Activated CD4-positive, alpha-beta T cell treated with anti-CD3 and anti-CD28 coated beads, Interleukin-10, Interleukin-2, amounts not matched to agents 100 ng/mL and 50 ng/mL, durations not matched to agents 16 hours and 8 hours (primary cell): Measurements from ENCODE around the gene COBL.

Experiments
- DNase-seq: peaks from one replicate; pipeline ENCODE4 v3.0.0-alpha.2; 2020

Gene COBL

DNA sequence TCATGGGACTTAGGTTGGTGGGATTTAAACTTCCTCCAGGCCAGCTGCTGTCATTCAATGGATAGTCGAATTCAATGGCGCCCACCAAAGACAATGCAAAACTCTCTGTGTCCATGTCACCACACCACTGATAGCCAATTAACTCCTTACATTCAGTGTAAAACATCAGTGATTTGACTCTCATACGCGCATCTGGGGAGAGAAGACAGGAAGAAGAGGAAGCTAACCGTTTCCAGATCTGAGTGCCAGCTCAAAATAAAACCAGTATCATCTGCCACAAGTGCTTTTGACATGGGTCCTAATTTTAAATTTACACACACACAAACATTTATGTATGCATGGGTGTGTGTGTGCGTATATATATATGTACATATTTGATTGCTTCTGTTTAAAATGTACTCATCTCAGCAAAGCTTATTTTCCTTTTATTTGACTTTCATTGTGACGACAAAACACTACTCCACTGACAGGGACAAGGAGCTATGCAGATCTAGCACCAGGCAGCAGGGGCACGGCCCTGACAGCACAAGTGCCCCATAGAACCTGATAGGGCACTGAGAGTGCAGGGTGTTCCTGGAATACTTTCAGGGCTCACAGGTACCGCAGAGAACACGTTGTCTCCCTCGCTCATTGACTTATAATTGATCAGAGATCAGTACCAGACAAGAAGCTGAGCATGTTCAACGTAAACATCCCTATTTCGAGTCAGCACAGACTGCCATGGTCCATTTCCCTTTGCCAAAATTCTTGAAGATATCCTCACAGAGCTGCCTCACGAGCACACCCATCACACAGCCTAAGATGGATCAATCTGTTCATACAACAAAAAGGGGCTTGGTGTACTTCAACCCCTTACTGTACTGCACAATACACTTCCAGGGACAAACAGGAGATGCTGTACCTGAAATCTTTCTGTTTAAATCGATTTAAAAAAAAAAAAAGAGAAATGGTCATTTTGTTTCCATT, 176.1 kb downstream of the COBL start:
- DNase-seq, result peak; percentile 75

DNA sequence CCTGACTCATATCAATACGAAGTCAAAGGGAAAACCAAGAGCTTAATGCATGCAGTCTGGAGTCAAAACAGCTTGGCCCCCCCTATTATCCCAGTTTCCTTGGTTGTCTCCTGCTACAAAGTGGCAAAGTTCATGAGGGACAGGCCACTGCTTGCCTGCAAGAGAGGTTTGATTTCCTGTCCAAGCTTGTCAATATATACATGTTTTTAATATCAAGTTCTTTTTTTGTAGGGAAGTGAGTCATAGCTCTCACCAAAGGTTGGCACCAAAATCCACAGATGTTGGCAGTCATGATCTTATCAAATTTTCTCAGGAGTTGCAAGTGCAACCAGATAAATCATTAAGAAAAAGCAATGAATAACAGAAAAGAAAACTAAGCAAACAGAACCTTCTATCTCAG, 176.8 kb downstream of the COBL start:
- peak; percentile 58 for DNase-seq

DNA sequence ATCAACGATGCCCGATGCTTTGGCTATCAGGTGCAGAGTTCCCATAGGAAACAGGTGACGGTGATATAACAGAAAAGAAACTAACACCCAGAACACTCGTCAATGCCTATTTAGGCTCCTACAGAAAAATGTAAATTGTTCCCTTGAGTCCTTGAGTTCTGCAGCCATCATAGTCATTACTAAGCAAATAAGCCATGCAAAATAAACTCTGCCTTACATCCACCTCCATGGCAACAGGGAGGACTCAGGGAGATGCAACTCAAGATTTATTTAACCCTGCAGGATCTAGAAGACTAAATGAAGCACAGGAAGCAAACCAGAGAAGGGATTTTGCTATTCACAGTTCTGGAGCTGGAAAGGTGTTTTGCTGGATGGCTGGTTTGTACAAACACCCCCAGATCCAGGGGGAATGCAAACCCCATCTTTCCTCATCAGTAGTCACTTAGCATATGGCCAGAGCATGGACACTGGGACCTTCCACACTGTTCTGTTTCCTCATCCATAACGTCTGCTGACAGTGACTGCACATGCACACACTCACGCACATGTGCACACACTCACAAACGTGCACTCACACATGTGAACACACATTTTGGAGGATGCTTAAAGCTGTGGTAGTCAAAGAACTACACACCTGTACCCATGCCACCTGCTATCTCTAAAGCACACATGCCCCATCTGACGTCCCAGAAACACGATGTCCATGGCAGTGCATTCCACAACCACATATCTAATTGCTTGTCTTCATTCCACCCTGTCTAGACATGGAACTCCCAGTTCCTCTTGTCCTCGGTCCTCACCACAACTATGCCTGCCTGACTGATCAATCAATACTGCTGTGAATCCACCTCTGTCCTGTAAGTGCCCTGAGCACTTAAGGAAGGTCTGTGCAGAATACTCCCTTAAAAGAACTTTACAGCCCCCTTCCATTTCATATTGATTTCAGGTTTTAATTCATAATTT, 178.2 kb downstream of the COBL start:
- no peak for DNase-seq

DNA sequence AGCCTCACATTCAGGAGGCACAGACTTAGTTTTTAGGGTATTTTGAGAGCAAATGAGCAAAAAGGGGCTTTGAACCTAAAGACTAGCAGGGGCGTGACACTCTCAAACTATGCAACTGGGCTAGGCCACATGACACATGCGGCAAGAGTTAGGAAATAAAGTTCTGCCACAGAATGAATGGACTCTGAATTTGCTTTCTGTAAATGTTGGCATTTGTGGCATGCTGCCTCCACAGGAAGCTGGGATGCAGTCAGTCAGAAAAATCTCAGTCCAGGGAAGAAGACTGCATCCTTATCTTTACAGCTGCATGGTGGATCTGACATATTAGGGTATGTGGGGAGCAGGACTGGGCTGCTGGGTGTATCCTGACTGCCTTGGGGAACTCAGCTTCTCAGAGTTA, 181.0 kb downstream of the COBL start:
- no peak for DNase-seq

DNA sequence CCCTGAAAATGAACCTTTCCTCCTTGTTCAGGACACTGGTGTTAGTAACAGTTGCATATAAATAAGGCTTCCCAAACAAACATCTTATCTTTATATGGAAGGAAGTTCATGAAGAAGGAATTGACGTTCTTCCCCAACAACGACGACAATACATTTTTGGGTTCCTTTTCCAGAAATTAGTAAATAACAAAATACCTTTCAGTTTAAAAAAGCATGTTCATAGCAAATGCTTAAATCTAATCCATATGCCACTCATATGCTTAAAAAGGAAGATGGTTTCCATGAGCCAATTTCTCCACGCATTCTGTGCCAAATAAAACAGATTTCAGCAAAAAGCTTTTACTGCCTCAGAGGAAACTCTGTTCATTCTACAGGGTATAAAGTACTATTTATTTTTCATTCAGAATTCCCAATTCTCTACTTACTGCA, 182.6 kb downstream of the COBL start:
- DNase-seq, result no peak

DNA sequence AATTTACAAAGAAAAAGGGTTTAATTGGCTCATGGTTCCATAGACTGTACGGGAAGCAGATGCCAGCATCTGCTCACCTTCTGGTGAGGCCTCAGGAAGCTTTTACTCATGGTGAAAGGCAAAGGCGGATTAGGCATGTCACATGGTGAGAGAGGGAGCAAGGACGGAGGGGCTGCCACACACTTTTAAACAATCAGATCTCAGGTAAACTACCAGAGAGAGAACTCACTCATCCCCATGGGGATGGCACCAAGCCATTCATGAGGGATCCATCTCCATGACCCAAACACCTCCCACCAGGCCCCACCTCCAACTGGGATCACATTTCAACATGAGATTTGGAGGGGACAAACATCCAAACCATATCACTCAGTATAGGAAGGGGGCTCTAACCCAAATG, 183.9 kb downstream of the COBL start:
- no peak for DNase-seq

DNA sequence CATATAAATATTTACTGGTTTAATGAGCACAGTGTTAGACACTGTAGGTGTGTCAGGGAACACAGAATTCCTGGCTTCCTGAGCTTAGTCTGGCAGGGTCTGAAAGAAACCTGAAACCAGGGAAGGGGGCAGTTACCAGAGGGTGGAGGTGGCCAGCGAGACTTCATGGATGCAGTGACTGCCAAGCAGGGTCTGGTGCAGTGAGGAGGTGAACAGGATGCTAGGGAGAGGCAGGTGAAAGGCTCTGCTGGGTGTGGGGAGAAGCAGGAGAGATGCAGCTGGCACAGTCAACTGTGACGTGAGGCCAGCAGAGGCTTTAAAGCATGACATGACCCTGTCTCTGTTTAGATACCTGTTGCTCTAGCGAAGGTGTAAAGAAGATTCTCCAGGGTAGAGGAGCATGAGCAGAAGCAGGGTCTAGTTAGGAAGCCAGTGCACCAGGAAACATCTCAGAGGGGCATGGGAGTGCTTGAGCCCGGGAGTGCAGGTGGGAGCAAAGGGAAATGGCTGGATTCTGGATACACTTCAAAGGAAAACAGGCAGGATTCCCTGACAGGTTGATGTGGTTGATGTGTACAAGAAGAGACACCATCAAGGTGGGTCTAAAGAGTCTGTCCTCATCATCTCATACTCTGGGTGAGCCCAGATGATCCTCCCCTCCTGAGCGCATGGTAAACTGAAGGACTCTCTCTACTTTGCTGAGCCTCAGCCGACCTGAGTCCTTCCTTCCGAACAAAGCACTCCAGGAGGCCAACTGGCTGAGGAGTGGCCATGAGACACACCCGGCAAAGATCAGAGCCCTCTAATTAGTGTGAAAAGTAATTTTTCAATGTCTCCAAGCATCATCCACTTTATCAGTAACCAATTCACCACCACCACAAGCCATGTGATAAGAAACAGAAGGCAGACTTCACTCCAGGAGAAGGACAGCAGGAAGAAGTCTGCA, 186.8 kb downstream of the COBL start:
- DNase-seq, result no peak

DNA sequence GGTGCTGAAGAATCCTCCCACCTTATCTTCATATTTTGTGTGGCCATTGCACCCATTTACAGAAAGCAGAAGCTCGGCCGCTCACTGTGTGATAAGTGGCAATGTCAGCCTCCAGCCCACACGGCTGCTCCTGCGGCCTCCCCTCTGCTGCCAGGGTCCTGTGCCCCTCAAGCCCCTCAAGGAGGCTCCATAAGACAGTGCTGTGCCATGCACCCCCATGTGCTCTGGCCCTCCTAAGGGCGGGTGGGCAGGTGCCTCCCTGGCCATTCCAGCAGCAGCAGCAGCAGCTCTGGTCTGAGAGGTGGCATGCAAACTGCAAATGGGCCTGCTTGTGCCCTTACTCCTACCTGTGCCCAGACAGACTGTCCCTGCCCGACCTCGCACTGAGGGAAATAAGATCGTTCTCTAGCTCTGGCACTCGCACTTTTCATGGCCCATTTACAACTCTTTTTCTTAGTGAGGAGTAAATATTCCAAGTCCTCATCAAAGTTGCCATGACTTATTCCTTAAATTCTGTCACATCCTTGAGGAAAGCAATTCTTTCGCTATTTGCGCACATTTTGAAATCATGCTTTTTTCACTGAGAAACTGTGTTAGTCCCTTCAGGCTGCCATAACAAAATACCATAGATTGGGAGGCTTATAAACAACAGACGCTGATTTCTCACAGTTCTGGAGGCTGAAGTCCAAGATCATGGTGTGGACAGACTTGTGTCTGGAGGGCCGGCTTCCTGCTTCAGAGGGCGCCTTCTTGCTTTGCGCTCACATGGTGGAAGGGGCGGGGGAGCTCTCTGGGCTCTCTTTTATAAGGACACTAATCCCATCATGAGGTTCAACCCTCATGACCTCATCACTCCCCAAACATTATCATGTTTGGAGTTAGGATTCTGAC, 187.8 kb downstream of the COBL start:
- DNase-seq, result no peak

DNA sequence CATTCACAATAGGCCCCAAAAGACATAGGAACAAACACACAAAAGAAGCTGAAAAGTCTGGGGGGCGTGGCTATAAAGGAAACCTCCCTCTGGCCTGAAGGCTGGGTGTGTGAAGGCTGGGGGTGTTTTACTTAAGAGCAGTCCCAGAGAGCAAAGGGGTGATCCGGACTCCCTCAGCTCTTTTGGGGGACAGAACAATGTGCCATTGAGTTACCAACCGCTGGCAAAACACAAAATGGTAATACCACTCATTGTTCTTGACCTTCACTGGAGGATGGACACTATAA, 189.0 kb downstream of the COBL start:
- DNase-seq, result no peak

DNA sequence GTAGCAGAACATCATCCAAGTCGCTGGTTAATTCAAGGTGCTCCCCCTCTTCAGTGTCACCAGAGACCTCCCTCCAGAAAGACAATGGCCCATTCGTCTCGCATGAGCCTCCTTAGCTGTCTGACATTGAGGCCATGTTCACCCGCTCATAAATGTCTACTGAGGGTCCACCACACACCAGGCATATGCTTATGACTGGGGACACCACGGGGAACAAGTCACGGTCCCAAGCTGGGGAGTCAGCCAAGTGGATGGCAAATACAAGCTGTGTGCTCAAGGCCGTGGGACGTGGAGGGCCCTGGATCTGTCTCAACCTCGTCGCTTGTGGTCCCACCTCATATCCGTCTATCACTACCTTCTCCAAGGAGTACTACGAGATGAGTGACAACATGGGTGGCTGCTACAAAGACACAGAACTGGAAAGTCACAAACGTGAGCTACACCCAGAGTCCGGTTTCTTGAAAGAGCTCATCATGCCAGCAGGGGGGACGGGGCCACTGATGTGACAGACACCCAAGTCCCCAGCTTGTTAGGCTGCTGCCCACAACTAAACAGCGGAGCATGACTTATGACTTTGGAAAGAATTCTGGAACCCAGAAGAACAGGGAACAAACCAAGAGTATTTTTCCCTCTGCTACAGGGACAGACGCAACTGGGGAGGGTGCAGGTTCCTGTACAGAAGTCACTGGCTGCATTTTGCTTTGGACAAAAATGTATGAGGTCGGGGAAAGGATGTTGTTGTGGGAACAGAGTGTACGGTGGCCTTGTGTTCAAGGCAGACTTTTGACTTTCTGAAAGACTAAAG, 189.6 kb downstream of the COBL start:
- DNase-seq, result no peak

DNA sequence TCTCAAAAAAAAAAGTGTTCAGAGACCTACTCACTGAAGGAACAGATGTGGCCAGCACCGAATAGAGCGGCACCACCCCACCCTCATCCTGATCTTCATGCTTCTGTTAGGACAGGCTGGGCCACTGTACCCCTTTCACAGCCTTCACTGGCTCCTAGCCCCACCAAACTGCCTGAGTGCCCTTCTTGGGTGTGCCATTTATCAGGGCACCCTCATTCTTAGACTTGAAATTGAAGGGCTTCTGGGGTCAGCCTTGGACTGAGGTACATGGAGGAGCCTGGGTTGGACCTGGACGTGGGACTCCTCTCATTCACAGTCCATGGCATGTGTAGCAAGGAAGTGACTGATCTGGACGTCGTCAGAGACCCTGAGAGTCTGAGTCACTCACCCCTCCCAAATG, 190.3 kb downstream of the COBL start:
- no peak for DNase-seq

DNA sequence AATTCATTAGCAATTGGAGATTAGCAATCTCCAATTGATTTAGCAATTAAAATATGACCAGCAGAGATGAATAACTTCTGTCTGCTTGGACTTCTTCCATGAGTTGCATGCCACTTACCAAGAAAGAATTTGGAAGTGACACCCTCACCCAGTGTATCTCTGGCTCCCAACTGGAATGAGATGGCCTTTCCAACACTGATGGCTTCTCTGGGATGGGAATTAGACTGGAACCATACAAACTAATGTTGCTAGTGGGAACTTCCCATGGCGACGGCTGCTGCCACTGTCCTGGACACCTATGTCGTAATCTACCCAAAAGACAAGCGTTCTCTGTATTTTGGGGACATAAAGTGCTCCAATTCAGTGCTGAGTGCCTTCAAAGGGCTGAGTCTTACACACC, 192.3 kb downstream of the COBL start:
- no peak for DNase-seq

DNA sequence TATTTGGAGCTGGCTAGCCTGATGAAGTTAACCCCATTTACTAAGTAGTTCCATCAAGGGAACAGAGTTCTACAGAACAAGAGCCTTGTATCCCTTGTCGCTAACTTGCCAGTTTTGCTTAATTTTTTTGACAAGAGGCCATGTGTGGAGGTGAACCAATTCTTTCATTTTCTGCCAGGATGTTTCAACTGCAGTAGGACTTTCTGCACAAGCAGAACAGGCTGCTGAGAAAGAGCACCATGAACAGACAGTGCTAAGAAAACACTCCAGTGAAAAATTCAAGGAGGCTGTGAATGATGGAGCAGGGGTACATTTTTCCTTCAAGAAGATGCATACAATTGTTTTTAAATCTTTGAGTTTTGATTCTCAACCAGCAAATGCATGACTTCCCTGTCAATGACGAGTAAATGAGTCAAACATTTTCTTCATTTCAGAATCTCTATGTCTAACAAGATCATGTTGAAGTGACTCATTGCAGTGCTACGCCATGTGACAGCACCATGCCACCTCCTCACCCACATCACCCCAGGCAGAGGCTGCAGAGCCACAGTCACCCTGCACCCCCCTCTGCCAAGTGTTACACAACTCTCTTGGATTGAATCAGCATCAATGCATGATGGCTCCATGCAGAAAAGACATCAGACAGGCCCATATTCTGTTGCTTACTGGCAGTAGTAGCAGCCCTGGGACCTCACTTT, 193.1 kb downstream of the COBL start:
- DNase-seq, result peak; percentile 97

DNA sequence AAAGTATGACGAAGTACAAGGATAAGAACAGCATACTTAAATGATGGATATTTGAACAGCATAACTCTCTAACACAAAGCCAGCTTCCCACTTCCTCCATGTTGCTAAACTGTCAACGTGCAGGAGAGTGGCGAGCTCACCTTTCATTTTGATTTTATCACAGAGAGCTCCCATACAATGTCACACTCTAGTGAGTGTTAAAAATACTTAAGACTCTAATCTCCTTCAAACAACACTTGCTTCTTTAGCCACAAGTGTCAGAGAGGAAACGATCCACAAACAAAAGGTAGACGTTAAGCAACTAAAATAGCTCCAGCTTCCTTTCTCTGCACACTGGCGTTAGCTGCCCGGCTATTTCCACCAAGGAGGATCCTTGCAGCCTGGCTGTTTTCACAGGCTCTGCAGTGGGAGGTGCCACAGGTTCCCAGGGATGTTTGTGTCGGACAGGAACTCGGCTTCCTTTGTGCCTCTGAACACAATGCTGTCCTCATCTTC, 194.6 kb downstream of the COBL start:
- DNase-seq, result peak; percentile 63

DNA sequence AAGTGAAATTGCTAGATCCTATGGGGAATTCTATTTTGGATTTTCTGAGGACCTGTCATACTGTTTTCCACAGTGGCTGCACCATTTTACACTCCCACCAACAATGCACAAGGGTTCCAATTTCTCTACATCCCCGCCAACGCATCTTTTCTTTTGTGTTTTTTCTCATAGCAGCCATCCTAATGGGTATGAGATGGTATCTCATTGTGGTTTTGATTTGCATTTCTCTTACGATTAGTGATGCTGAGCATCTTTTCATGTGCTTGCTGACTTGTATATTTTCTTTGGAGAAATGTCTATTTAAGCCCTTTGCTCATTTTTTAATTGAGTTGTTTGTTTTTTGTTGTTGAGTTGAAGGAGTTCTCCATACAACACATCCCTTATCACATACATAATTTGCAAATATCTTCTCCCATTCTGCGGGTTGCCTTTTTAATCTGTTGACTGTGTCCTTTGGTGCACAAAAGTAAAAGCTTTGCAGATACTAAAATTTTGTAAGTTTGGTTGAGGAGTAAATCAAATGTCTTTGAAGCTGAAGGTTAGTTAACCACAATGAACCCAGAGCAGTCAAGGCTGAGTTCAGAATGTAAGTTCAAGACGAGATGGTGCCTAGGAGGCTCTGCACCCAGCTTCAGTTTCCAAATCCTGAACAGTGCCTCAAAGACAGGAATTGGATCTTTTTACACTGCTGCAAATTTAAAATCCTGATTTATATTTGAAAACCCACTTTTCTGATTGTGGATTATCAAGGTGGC, 195.4 kb downstream of the COBL start:
- peak; percentile 43 for DNase-seq

DNA sequence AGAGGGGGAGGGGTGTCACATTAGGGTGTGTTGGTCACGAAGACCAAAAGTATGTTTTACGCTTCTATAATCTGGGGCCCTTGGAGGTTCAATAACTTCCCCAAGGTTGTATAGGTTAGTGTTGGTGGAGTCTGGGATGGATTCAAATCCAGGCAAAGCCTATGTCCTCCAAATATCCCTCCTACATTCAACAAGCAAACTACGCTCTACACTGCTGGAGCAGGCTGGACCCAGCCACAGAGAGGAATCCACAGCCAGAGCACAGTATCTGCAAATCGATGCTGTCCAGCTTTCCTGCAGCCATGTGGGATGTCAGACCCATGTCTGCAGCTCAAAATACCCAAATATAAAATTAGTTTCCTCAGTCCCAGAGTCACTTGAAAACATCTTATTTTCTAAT, 198.0 kb downstream of the COBL start:
- no peak for DNase-seq

DNA sequence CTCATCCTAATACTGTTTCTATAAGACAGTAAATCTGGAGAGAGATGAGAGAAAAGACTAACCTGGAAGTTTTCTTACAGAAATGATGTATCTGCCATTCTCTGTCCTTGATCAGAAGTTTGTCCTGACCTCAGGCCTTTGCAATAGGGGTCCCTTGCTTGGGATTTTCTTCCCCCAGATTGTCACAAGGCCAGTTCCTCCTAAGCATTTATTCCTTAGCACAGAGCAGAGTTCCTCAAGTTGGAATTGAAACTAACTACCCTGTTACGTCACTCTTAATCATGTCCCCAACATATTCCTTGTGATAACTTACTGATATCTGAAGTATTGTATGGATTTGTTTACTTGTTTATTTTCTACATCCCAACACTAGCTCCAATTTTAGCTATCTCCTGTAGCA, 202.1 kb downstream of the COBL start:
- DNase-seq, result no peak

DNA sequence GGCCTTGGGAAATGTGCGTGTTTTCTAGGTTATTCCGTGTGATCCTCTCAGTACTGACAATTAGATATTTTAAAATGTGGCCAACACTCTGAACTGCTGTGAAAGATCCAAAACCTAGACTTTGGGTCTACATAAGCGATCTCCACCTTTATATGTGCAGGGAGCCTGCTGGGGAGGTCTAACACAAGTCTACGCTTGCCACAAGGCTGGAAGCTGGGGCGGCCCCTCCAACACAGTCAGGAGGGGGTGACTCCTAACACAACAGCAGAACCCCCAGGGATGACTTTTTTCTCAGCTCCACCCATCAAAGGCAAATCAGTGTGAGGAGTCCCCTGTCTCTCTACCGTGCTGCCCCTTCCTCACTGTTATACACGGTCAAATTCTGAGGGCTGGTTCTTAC, 202.6 kb downstream of the COBL start:
- DNase-seq, result no peak

DNA sequence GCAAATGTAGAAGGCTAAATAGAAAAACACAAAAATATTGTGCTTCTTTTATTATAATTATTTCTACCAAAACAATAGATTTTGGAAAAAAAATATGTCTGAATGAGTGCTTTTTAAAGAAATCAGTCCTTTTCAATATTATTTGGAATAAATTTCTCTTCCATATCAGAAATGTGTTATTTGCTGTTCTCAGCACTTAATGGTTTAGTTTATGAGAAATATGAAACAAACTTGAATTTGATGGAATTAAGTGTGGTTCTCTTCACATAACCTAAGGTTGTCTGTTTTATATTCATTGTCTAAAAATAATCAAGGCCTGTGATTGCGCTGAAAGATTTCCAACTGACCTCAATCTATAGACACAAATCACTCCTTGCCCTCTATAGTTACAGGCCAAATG, 203.0 kb downstream of the COBL start:
- no peak for DNase-seq
